RWPE1 (cell line): ENCODE measurements around the gene LILRA6.

Experiments used
- CTCF ChIA-PET: fragments of 350-600 bp; sonication (Branson Sonifier 250); formaldehyde crosslinking; extraction: SDS; loops from one replicate; lab custom pipeline; 2021; lab: Yijun Ruan, JAX
- POLR2A ChIA-PET: fragments of 400-600 bp; formaldehyde crosslinking; extraction: SDS; loops from one replicate; lab custom pipeline; 2020; ENCODE audit warnings: antibody characterized with exemption; ENCODE audit not compliant: low non-redundant PET; lab: Yijun Ruan, JAX
- DNase-seq: peaks from one replicate; pipeline ENCODE4 v3.0.0; 2012; ENCODE audit warnings: low spot score
- H3K27ac ChIP-seq: fragments of 450-650 bp; 2 replicates; pipeline ENCODE4 v1.5.1; 2017
- CTCF ChIP-seq: fragments of 450-650 bp; conservative IDR thresholded peaks from 2 replicates; pipeline ENCODE4 v1.5.1; 2017; ENCODE audit warnings: low read depth, mild to moderate bottlenecking

LILRA6 gene

GRCh38 chr19:54191011-54191810 is 51.4 kb downstream of the LILRA6 start, which contains the start of gene TSEN34:
TSEN34 (plus strand) TSS chr19:54191308; CDS start chr19:54191365, 57 bp downstream.
- ChIA-PET POLR2A (interaction anchor here (0.5 to 1.7 kb wide), 2 partner anchors 9 to 40 kb away, joined by 4 to 9 read pairs; partner anchors contain the start of gene RPS9), CTCF (interaction anchor here (0.6 kb wide), 1 partner anchor 22 kb away, joined by 5 read pairs; no protein-coding TSS in a partner anchor)
- TF ChIP-seq CTCF: no peak
- H3K27ac ChIP-seq: peak within 1 kb of the TSS; percentile 95
- peak; percentile 72 for DNase-seq

GRCh38 chr19:54190503-54191010 is 52.0 kb downstream of the LILRA6 start:
- no peak for TF ChIP-seq CTCF
- peak; percentile 89 for DNase-seq
- peak overlapping the region; percentile 95 for H3K27ac ChIP-seq
- ChIA-PET CTCF (interaction anchor here (0.6 kb wide), 1 partner anchor 21 kb away, joined by 5 read pairs; no protein-coding TSS in a partner anchor), POLR2A (interaction anchor here (1.6 to 1.7 kb wide), 2 partner anchors 8 to 10 kb away, joined by 4 to 9 read pairs; partner anchors contain the start of gene RPS9)

GRCh38 chr19:54189735-54190502 is 52.7 kb downstream of the LILRA6 start:
- peak overlapping the region; percentile 95 for H3K27ac ChIP-seq
- CTCF ChIA-PET: interaction anchor here (0.7 to 1.6 kb wide), 2 partner anchors 11 to 947 kb away, joined by 3 to 5 read pairs; no protein-coding TSS in a partner anchor
- POLR2A ChIA-PET: interaction anchor here (0.7 to 1.7 kb wide), 4 partner anchors 9 to 259 kb away, joined by 3 to 9 read pairs (median 4); partner anchors contain the start of genes LENG8 and RPS9
- DNase-seq: peak; percentile 97
- no peak for TF ChIP-seq CTCF

GRCh38 chr19:54189145-54189734 is 53.4 kb downstream of the LILRA6 start, which contains the start of gene MBOAT7:
MBOAT7 (minus strand) TSS chr19:54189580; CDS start chr19:54188508, 1,072 bp downstream.
- no peak for DNase-seq
- peak; percentile 56; the same call in 1 of the 2 replicates for TF ChIP-seq CTCF

GRCh38 chr19:54188215-54188871 is 54.2 kb downstream of the LILRA6 start:
- DNase-seq: no peak
- ChIA-PET POLR2A (interaction anchor here (1.6 kb wide), 1 partner anchor 260 kb away, joined by 5 read pairs; the partner anchor contains the start of gene LENG8), CTCF (interaction anchor here (0.6 to 1.6 kb wide), 4 partner anchors 9 to 81 kb away, joined by 3 to 6 read pairs (median 4); partner anchors contain the start of gene TMC4)
- no peak for TF ChIP-seq CTCF
- peak overlapping the region; percentile 95 for H3K27ac ChIP-seq

More at GRCh38 chr19:54189145-54189734, 53.4 kb downstream of the LILRA6 start, which contains the start of gene MBOAT7:
- peak within 1 kb of the TSS; percentile 95 for H3K27ac ChIP-seq
- ChIA-PET POLR2A (interaction anchor here (0.7 to 1.7 kb wide), 4 partner anchors 10 to 259 kb away, joined by 3 to 9 read pairs (median 4); partner anchors contain the start of genes LENG8 and RPS9), CTCF (interaction anchor here (0.7 to 1.6 kb wide), 3 partner anchors 10 to 947 kb away, joined by 3 to 6 read pairs (median 5); partner anchors contain the start of gene TMC4)
